ENCODE measurements around the gene HPCAL4. TPM values are rescaled to one million over a fixed set of nuclear protein-coding genes. Genes with fewer than 3 reads are reported as not detected.

Gene HPCAL4
- under 1 TPM in 1 of 4 donors, not detected in 3; 0.83 TPM for total RNA-seq

DNA sequence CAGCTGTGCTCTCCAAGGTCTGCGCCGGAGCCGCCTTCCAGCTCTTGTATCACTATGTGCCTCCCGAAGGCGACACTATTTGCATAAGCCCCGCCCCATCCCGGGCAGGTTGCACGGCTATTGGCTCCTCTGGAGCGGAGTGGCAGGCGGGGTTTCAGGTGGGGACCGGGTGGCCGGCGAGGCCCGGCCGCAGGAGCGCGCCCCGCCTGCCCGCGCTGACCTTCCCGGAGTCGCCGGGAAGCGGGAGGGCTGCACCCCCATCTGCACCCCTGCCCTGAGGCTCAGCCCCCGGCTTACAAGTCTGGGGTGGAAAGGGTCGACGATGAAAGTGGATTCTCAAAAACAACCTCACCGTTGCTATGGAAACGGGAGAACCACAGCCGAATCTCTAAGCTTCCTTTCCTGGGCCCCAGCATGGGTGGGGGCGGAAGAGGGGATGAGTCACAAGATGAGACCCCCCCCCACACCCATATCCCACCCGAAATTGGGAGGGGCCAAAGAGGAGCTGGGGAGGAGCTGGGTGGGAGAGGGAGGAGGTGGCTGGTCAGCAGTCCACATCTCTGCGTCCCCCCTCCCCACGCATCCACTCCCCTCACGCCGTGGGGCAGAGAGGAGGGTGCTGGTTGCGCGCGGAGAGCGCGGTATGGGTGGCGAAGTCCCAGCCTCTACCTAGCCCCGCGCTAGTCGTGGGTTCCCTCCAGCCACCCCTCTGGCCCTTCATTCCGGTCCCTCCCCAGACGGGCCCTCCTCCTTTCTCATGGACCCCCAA, at the start of gene HPCAL4:
Gene HPCAL4 (minus strand): TSS at position 51 of the 769 bp plus-strand sequence. CDS start 6,830 bp downstream, outside the sequence.
- peaks cover 0 to 18% (median 13%) of the 10 kb centered on the region in 4 donors for H3K4me1 ChIP-seq
- H3K27ac ChIP-seq = peak within 1 kb of the TSS in 1 of 4 donors; percentile 26
- peak within 1 kb of the TSS; percentile 14 to 48 (median 46) for H3K4me3 ChIP-seq
- TF ChIP-seq, protein P1, sequence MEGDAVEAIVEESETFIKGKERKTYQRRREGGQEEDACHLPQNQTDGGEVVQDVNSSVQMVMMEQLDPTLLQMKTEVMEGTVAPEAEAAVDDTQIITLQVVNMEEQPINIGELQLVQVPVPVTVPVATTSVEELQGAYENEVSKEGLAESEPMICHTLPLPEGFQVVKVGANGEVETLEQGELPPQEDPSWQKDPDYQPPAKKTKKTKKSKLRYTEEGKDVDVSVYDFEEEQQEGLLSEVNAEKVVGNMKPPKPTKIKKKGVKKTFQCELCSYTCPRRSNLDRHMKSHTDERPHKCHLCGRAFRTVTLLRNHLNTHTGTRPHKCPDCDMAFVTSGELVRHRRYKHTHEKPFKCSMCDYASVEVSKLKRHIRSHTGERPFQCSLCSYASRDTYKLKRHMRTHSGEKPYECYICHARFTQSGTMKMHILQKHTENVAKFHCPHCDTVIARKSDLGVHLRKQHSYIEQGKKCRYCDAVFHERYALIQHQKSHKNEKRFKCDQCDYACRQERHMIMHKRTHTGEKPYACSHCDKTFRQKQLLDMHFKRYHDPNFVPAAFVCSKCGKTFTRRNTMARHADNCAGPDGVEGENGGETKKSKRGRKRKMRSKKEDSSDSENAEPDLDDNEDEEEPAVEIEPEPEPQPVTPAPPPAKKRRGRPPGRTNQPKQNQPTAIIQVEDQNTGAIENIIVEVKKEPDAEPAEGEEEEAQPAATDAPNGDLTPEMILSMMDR (IDR thresholded peaks at IDR 0.05) = no peak
- no peak for TF ChIP-seq POLR2A (IDR thresholded peaks at IDR 0.05)
- DNase-seq = peak; percentile 84 to 94 (median 85)
- no peaks in the 10 kb centered on the region for H3K9me3 ChIP-seq
- H3K36me3 ChIP-seq = no peaks in the 10 kb centered on the region
- peaks cover 0 to 17% of the 10 kb centered on the region in 2 donors for H3K27me3 ChIP-seq

DNA sequence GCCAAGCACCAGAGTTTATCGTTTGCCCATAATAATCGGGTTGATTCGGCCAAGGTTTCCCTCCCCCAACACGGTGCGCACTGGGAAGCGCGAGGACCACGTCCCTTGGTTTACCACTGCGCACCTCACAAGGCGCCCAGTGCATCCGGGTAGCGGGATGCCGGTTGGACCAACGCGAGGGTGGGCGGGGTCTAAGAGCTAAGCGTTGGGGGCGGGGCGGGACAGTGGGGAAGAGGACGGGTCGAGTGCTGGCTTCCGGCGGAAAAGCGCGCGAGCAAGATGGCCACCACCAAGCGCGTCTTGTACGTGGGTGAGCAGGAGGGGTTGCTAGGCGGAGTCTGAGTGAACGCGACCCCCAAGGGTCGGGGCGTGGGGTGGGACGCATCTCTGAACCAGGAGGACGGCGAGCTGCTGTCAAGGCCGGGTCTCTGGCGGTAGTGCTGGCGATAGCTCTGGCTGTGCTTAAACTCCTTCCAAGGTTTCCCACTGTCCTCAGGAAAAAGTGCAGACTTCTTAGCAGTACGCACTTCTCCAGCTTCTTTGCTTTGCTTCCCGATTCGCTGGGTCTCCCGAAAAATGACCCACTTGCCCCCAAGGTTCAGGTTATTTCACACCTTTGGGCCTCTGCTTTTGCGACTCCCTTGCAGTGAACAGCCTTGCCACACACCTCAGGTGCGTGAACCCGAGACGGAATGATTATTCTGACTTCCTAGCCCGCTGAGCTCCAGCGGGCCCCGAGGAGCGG, 47.6 kb upstream of the HPCAL4 start, which contains the start of gene PPIE:
Gene PPIE (plus strand): TSS at position 261 of the 745 bp plus-strand sequence. CDS start 19 bp downstream, at position 280.
- TF ChIP-seq, protein P1 (IDR thresholded peaks at IDR 0.05) = no peak
- TF ChIP-seq POLR2A (IDR thresholded peaks at IDR 0.05) = peak in 1 of 2 donors; percentile 10
- H3K36me3 ChIP-seq = peaks cover 0 to 32% (median 0%) of the 10 kb centered on the region in 3 donors
- H3K9me3 ChIP-seq = no peaks in the 10 kb centered on the region
- no peaks in the 10 kb centered on the region for H3K27me3 ChIP-seq
- H3K4me3 ChIP-seq = peak within 1 kb of the TSS; percentile 72 to 76 (median 74)
- peak within 1 kb of the TSS; percentile 66 to 78 (median 72) for H3K27ac ChIP-seq
- peaks cover 0 to 12% (median 9%) of the 10 kb centered on the region in 4 donors for H3K4me1 ChIP-seq
- peak; percentile 95 to 99 (median 98) for DNase-seq

DNA sequence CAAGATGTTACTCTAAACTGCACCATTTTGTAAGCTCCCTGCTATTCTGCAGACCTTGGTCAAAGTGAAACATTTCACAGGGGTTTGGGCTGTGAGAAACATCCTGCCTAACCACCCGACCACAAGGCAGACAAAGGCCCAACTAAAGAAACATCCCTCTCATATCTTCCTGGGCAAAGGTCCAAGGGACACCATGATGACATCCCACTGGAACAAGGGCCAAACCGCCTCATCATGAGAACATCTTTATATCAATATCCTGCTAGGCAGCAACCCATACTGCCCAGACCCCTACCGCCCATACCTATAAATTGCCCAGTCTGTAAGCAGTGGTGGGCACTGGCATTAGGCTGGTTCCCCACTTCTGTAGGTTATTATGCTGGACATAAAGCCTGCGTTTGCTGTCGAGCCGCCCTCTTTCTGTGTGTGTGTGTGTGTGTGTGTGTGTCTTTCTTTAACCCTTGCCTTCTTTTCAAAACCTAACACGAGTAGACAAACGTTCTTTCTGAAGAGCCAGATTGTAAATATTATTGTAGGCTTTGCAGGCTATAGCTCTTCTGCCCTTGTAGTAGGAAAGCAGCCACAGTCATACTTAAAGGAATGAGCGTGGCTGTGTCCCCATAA, 46.4 kb upstream of the HPCAL4 start:
- TF ChIP-seq, protein P1 (IDR thresholded peaks at IDR 0.05) = no peak
- no peak for TF ChIP-seq POLR2A (IDR thresholded peaks at IDR 0.05)
- Histone ChIP-seq H3K36me3 (peaks cover 0 to 20% (median 0%) of the 10 kb centered on the region in 3 donors), H3K4me1 (peaks cover 0 to 12% (median 9%) of the 10 kb centered on the region in 4 donors), H3K4me3 (no peak overlapping the region), H3K9me3 (no peaks in the 10 kb centered on the region), H3K27me3 (no peaks in the 10 kb centered on the region), H3K27ac (no peak overlapping the region)
- DNase-seq = no peak

DNA sequence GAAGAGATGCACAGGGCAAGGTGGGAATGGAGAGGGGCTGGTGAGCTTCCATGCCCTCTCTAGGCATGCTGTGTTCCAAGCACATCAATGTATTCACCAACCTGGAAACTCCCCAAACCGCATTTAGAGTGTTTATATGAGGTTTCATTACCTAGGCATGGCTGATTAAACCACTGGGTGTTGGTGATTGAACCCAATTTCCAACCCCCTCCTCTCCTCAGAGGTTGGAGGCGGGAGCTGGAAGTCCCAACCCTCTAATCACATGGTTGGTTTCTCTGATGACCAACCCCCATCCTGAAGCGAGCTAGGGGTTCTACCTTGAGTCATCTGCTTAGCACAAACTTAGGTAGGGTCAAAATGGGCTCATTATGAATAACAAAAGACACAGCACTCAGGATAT, 44.5 kb upstream of the HPCAL4 start:
- Histone ChIP-seq H3K9me3 (no peaks in the 10 kb centered on the region), H3K4me1 (peaks cover 0 to 12% (median 9%) of the 10 kb centered on the region in 4 donors), H3K36me3 (peaks cover 0 to 4% (median 0%) of the 10 kb centered on the region in 3 donors), H3K4me3 (no peak overlapping the region), H3K27ac (no peak overlapping the region), H3K27me3 (no peaks in the 10 kb centered on the region)
- no peak for DNase-seq
- TF ChIP-seq, protein P1 (IDR thresholded peaks at IDR 0.05) = no peak

DNA sequence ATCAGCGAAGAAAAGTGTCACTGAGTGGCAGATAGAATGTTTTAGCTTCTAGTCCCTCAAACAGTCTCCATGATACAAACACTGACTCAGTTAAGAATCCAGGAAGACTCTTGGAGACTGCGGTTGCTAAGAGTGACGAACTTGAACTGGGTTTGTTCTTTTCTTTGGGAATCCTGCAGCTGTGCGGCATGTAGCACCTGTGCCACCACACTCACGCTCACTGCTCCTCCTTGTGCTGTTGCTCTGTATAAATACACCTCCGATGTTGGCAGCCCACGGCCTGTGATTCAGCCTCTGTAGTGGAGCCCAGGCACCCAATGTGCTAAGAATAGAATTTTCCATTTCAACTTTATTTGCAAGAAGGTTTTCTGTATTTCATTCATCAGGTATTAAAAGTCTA, 41.9 kb upstream of the HPCAL4 start:
- peaks cover 0 to 2% of the 10 kb centered on the region in 2 donors for H3K27me3 ChIP-seq
- H3K4me1 ChIP-seq = no peaks in the 10 kb centered on the region
- H3K36me3 ChIP-seq = no peaks in the 10 kb centered on the region
- DNase-seq = no peak
- H3K4me3 ChIP-seq = no peak overlapping the region
- no peaks in the 10 kb centered on the region for H3K9me3 ChIP-seq
- TF ChIP-seq POLR2A (IDR thresholded peaks at IDR 0.05) = no peak
- TF ChIP-seq, protein P1 (IDR thresholded peaks at IDR 0.05) = no peak
- no peak overlapping the region for H3K27ac ChIP-seq
